Measurements from ENCODE around the gene FILIP1L.

GRCh38 chr3:99951701-99952100 lies 162.6 kb downstream of the FILIP1L start:
- TF ChIP-seq CTCF (IDR thresholded peaks at IDR 0.05) (no peak), POLR2A (IDR thresholded peaks at IDR 0.05) (no peak), EP300 (IDR thresholded peaks at IDR 0.05) (no peak)

Data from stomach (tissue), 4 donors.